HEK293 (cell line): ENCODE measurements around the gene NHERF2.

Source experiments
- CTCF ChIA-PET: fragments of 350-600 bp; formaldehyde crosslinking; extraction: SDS; loops from one replicate; lab custom pipeline; 2021; ENCODE audit warnings: antibody characterized with exemption; lab: Yijun Ruan, JAX
- POLR2A ChIA-PET: fragments of 300-600 bp; formaldehyde crosslinking; extraction: SDS; loops from one replicate; lab custom pipeline; 2020; ENCODE audit warnings: antibody characterized with exemption, inconsistent platforms; lab: Yijun Ruan, JAX
- H3K27ac ChIP-seq: fragments of 200-500 bp; sonication (Bioruptor generic); 2 replicates; pipeline ENCODE4 v1.5.1; 2014; ENCODE audit warnings: low read depth, low read length, control low read depth, inconsistent platforms; ENCODE audit errors: extremely low read depth
- H3K36me3 ChIP-seq, 2 experiments: fragments of 200-500 bp in 1 of 2; sonication (Bioruptor generic) in 1 of 2; 1 replicate in 1 of 2; 2 replicates in 1 of 2; pipeline ENCODE4 v1.5.1; 2014 to 2017; ENCODE audit warnings: inconsistent platforms in 2 of 2, low read length in 2 of 2; ENCODE audit not compliant: control insufficient read depth in 2 of 2, insufficient read depth in 1 of 2
- H3K4me1 ChIP-seq: fragments of 200-500 bp; sonication (Bioruptor generic); 2 replicates; pipeline ENCODE4 v1.5.1; 2014; ENCODE audit warnings: mild to moderate bottlenecking, low read length, inconsistent platforms; ENCODE audit not compliant: control insufficient read depth, insufficient read depth
- H3K4me3 ChIP-seq: 2 replicates; pipeline ENCODE4 v1.5.1; 2011; ENCODE audit warnings: low read depth, mild to moderate bottlenecking, control low read depth, low read length, moderate library complexity
- H3K9me3 ChIP-seq: fragments of 200-500 bp; sonication (Bioruptor generic); 2 replicates; pipeline ENCODE4 v1.5.1; 2014; ENCODE audit warnings: low read depth, low read length, inconsistent platforms; ENCODE audit not compliant: control insufficient read depth, insufficient read depth
- GLI4 ChIP-seq: fragments of 450-650 bp; formaldehyde crosslinking; IDR thresholded peaks from 2 replicates; pipeline ENCODE4 v1.5.1; 2016; ENCODE audit warnings: missing biosample characterization, missing genetic modification characterization
- HOXA7 ChIP-seq: sonication (generic); formaldehyde crosslinking; IDR thresholded peaks from 2 replicates; pipeline ENCODE4 v1.8.1; 2022; ENCODE audit warnings: missing genetic modification reagents, borderline replicate concordance
- KLF9 ChIP-seq: fragments of 450-650 bp; formaldehyde crosslinking; IDR thresholded peaks from 2 replicates; pipeline ENCODE4 v1.5.1; 2016; ENCODE audit warnings: missing biosample characterization, missing genetic modification characterization, low read depth
- SALL2 ChIP-seq: fragments of 450-650 bp; formaldehyde crosslinking; IDR thresholded peaks from 2 replicates; pipeline ENCODE4 v1.5.0; 2017; ENCODE audit warnings: missing biosample characterization, mild to moderate bottlenecking, missing genetic modification characterization, borderline replicate concordance
- ZBTB49 ChIP-seq: fragments of 450-650 bp; formaldehyde crosslinking; IDR thresholded peaks from 2 replicates; pipeline ENCODE4 v1.5.1; 2016; ENCODE audit warnings: missing biosample characterization, missing genetic modification characterization, low read depth
- ZNF10 ChIP-seq: fragments of 450-650 bp; formaldehyde crosslinking; IDR thresholded peaks from 2 replicates; pipeline ENCODE4 v1.5.1; 2017; ENCODE audit warnings: missing biosample characterization, missing genetic modification characterization
- ZNF16 ChIP-seq: fragments of 450-650 bp; formaldehyde crosslinking; IDR thresholded peaks from 2 replicates; pipeline ENCODE4 v1.5.1; 2016; ENCODE audit warnings: low read depth, missing biosample characterization, missing genetic modification characterization
- ZNF292 ChIP-seq: fragments of 450-650 bp; formaldehyde crosslinking; IDR thresholded peaks from 2 replicates; pipeline ENCODE4 v1.5.1; 2016; ENCODE audit warnings: low read depth, missing biosample characterization, missing genetic modification characterization, borderline replicate concordance
- ZNF398 ChIP-seq: fragments of 450-650 bp; formaldehyde crosslinking; IDR thresholded peaks from 2 replicates; pipeline ENCODE4 v1.5.1; 2017; ENCODE audit warnings: missing biosample characterization, missing genetic modification characterization
- ZNF404 ChIP-seq: fragments of 450-650 bp; formaldehyde crosslinking; IDR thresholded peaks from 2 replicates; pipeline ENCODE4 v1.5.1; 2017; ENCODE audit warnings: missing biosample characterization, missing genetic modification characterization
- ZNF544 ChIP-seq: fragments of 450-650 bp; formaldehyde crosslinking; IDR thresholded peaks from 2 replicates; pipeline ENCODE4 v1.5.0; 2017; ENCODE audit warnings: missing biosample characterization, missing genetic modification characterization
- ZNF560 ChIP-seq: fragments of 450-650 bp; formaldehyde crosslinking; IDR thresholded peaks from 2 replicates; pipeline ENCODE4 v1.5.1; 2017; ENCODE audit warnings: missing biosample characterization, missing genetic modification characterization, borderline replicate concordance
- ZNF585B ChIP-seq: fragments of 450-650 bp; formaldehyde crosslinking; IDR thresholded peaks from 2 replicates; pipeline ENCODE4 v1.5.1; 2016; ENCODE audit warnings: missing biosample characterization, missing genetic modification characterization
- ZNF654 ChIP-seq: fragments of 450-650 bp; formaldehyde crosslinking; IDR thresholded peaks from 2 replicates; pipeline ENCODE4 v1.5.1; 2016; ENCODE audit warnings: low read depth, missing biosample characterization, missing genetic modification characterization
- ZNF664 ChIP-seq: fragments of 450-650 bp; formaldehyde crosslinking; IDR thresholded peaks from 2 replicates; pipeline ENCODE4 v1.5.1; 2016; ENCODE audit warnings: missing biosample characterization, missing genetic modification characterization
- ZNF707 ChIP-seq: fragments of 450-650 bp; formaldehyde crosslinking; IDR thresholded peaks from 2 replicates; pipeline ENCODE4 v1.5.1; 2016; ENCODE audit warnings: missing biosample characterization, missing genetic modification characterization
- ZNF776 ChIP-seq: fragments of 450-650 bp; formaldehyde crosslinking; IDR thresholded peaks from 2 replicates; pipeline ENCODE4 v1.5.0; 2017; ENCODE audit warnings: missing biosample characterization, missing genetic modification characterization, borderline replicate concordance
- ZSCAN4 ChIP-seq: fragments of 450-650 bp; formaldehyde crosslinking; IDR thresholded peaks from 2 replicates; pipeline ENCODE4 v1.5.1; 2017; ENCODE audit warnings: missing biosample characterization, missing genetic modification characterization
- TF ChIP-seq, protein P1 (sequence below): fragments of 450-650 bp; formaldehyde crosslinking; IDR thresholded peaks from 2 replicates; pipeline ENCODE4 v1.5.1; 2016; ENCODE audit warnings: missing biosample characterization, missing genetic modification characterization
- TF ChIP-seq, protein P2 (sequence below): fragments of 450-650 bp; formaldehyde crosslinking; IDR thresholded peaks from 2 replicates; pipeline ENCODE4 v1.5.1; 2017; ENCODE audit warnings: missing biosample characterization, missing genetic modification characterization
- TF ChIP-seq, protein P3 (sequence below): fragments of 450-650 bp; formaldehyde crosslinking; IDR thresholded peaks from 2 replicates; pipeline ENCODE4 v1.5.1; 2016; ENCODE audit warnings: missing biosample characterization, missing genetic modification characterization
- TF ChIP-seq, protein P4 (sequence below): fragments of 450-650 bp; IDR thresholded peaks from 2 replicates; pipeline ENCODE4 v1.5.1; 2018; ENCODE audit warnings: missing biosample characterization, mild to moderate bottlenecking, missing genetic modification characterization

Gene NHERF2

DNA sequence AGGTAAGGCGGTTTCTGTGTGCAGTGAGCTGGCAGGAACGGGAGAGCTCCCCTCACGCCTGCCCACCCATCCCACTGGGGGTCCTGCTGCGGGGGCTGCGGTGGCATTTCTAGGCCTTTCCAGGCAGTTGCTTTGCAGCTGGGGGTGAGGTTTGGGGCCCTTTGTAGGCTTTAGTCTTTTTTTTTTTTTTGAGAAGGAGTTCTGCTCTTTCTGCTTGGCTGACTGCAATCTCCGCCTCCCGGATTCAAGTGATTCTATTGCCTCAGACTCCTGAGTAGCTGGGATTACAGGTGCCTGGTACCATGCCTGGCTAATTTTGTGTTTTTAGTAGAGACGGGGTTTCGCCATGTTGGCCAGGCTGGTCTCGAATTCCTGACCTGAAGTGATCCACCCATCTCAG lies 32.2 kb downstream of the NHERF2 start (continued):
- TF ChIP-seq ZNF776 (tag by site-specific recombination): no peak
- no peak for TF ChIP-seq ZNF292 (tag by site-specific recombination)
- no peak for TF ChIP-seq ZNF654 (tag by site-specific recombination)

DNA sequence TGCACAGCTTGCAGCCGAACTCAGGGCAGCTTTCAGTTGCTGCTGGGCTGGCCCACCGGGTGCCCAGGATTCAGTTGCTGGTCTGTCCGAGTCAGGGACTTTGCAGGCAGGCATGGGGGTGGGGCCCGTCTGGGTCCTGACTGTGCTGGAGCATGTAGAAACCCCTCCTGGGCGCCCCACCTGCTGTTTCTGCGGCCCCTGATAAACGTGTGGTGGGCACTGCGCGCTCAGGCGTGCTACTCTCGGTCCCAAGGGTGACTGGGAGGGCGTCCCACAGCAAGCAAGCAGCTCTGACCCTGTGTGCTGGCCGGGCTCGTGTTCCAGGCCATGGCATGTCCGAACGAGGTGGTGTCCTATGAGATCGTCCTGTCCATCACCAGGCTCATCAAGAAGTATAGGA lies 33.6 kb downstream of the NHERF2 start:
- no peaks in the 10 kb centered on the region for H3K4me1 ChIP-seq
- no peaks in the 10 kb centered on the region for H3K9me3 ChIP-seq
- TF ChIP-seq ZNF585B (tag by site-specific recombination) (no peak), ZNF292 (tag by site-specific recombination) (no peak), ZNF10 (tag by site-specific recombination) (no peak), ZBTB49 (tag by site-specific recombination) (no peak), ZSCAN4 (tag by site-specific recombination) (no peak), ZNF560 (tag by site-specific recombination) (no peak), ZNF16 (tag by site-specific recombination) (no peak), GLI4 (no peak), ZNF544 (no peak), HOXA7 (CRISPR knock-in tag) (no peak), ZNF398 (no peak), KLF9 (tag by site-specific recombination) (no peak), SALL2 (tag by site-specific recombination) (no peak), ZNF664 (tag by site-specific recombination) (no peak), ZNF707 (no peak), ZNF404 (tag by site-specific recombination) (no peak)
- TF ChIP-seq, protein P1, sequence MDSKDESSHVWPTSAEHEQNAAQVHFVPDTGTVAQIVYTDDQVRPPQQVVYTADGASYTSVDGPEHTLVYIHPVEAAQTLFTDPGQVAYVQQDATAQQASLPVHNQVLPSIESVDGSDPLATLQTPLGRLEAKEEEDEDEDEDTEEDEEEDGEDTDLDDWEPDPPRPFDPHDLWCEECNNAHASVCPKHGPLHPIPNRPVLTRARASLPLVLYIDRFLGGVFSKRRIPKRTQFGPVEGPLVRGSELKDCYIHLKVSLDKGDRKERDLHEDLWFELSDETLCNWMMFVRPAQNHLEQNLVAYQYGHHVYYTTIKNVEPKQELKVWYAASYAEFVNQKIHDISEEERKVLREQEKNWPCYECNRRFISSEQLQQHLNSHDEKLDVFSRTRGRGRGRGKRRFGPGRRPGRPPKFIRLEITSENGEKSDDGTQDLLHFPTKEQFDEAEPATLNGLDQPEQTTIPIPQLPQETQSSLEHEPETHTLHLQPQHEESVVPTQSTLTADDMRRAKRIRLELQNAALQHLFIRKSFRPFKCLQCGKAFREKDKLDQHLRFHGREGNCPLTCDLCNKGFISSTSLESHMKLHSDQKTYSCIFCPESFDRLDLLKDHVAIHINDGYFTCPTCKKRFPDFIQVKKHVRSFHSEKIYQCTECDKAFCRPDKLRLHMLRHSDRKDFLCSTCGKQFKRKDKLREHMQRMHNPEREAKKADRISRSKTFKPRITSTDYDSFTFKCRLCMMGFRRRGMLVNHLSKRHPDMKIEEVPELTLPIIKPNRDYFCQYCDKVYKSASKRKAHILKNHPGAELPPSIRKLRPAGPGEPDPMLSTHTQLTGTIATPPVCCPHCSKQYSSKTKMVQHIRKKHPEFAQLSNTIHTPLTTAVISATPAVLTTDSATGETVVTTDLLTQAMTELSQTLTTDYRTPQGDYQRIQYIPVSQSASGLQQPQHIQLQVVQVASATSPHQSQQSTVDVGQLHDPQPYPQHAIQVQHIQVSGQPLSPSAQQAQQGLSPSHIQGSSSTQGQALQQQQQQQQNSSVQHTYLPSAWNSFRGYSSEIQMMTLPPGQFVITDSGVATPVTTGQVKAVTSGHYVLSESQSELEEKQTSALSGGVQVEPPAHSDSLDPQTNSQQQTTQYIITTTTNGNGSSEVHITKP: no peak
- TF ChIP-seq, protein P2, sequence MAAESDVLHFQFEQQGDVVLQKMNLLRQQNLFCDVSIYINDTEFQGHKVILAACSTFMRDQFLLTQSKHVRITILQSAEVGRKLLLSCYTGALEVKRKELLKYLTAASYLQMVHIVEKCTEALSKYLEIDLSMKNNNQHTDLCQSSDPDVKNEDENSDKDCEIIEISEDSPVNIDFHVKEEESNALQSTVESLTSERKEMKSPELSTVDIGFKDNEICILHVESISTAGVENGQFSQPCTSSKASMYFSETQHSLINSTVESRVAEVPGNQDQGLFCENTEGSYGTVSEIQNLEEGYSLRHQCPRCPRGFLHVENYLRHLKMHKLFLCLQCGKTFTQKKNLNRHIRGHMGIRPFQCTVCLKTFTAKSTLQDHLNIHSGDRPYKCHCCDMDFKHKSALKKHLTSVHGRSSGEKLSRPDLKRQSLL: no peak
- TF ChIP-seq, protein P3, sequence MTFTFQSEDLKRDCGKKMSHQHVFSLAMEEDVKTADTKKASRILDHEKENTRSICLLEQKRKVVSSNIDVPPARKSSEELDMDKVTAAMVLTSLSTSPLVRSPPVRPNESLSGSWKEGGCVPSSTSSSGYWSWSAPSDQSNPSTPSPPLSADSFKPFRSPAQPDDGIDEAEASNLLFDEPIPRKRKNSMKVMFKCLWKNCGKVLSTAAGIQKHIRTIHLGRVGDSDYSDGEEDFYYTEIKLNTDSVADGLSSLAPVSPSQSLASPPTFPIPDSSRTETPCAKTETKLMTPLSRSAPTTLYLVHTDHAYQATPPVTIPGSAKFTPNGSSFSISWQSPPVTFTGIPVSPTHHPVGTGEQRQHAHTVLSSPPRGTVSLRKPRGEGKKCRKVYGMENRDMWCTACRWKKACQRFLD: no peak
- TF ChIP-seq, protein P4, sequence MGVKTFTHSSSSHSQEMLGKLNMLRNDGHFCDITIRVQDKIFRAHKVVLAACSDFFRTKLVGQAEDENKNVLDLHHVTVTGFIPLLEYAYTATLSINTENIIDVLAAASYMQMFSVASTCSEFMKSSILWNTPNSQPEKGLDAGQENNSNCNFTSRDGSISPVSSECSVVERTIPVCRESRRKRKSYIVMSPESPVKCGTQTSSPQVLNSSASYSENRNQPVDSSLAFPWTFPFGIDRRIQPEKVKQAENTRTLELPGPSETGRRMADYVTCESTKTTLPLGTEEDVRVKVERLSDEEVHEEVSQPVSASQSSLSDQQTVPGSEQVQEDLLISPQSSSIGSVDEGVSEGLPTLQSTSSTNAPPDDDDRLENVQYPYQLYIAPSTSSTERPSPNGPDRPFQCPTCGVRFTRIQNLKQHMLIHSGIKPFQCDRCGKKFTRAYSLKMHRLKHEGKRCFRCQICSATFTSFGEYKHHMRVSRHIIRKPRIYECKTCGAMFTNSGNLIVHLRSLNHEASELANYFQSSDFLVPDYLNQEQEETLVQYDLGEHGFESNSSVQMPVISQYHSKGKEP (tag by site-specific recombination): no peak
- H3K27ac ChIP-seq: no peak overlapping the region
- ChIA-PET POLR2A (no interaction called here), CTCF (no interaction called here)
- H3K36me3 ChIP-seq: peaks cover 0 to 75% of the 10 kb centered on the region in 2 experiments; a peak in 2 of 3 replicates
- H3K4me3 ChIP-seq: no peak overlapping the region
